Activated CD4-positive, alpha-beta T cell treated with anti-CD3 and anti-CD28 coated beads, Interleukin-2, amount 10 ng/mL, durations not matched to agents 7 days and 5 days (primary cell): ENCODE results near the gene UBR2. TPM values are rescaled to one million over a fixed set of nuclear protein-coding genes. Genes with fewer than 3 reads are reported as not detected.

Source experiments
- CTCF ChIA-PET: fragments of 350-600 bp; sonication (Branson Sonifier 250); formaldehyde crosslinking; loops from one replicate; lab custom pipeline; 2021; ENCODE audit warnings: antibody characterized with exemption; lab: Charles Lee
- POLR2A ChIA-PET: fragments of 350-600 bp; sonication (Branson Sonifier 250); formaldehyde crosslinking; loops from one replicate; lab custom pipeline; 2021; ENCODE audit warnings: antibody characterized with exemption; lab: Charles Lee
- DNase-seq: peaks from one replicate; pipeline ENCODE4 v3.0.0-alpha.2; 2020
- H3K27ac Mint-ChIP-seq: one replicate; pipeline ENCODE4 v1.8.0; 2021; ENCODE audit warnings: mild to moderate bottlenecking, moderate library complexity, mixed read lengths
- H3K27me3 Mint-ChIP-seq: one replicate; pipeline ENCODE4 v1.8.0; 2021; ENCODE audit warnings: mixed read lengths
- H3K36me3 Mint-ChIP-seq: one replicate; pipeline ENCODE4 v1.8.0; 2021; ENCODE audit warnings: low read depth, mixed read lengths
- H3K4me1 Mint-ChIP-seq: one replicate; pipeline ENCODE4 v1.8.0; 2021; ENCODE audit warnings: mixed read lengths
- H3K4me3 Mint-ChIP-seq: one replicate; pipeline ENCODE4 v1.8.0; 2021; ENCODE audit warnings: mild to moderate bottlenecking, moderate library complexity, mixed read lengths
- H3K9me3 Mint-ChIP-seq: one replicate; pipeline ENCODE4 v1.8.0; 2021; ENCODE audit warnings: mixed read lengths
- total RNA-seq, 2 experiments: library from RNA; stranded (reverse); gene quantifications; one replicate each; pipeline ENCODE4 v1.2.3, GENCODE V29; 2021

The UBR2 gene
- total RNA-seq, 2 experiments from 2014 or later: 30.2 to 32.1 TPM

- no peak overlapping the region for H3K27ac Mint-ChIP-seq
- H3K4me1 Mint-ChIP-seq: no peaks in the 10 kb centered on the region
- ChIA-PET CTCF (interaction anchor here (0.6 to 1.0 kb wide), 4 partner anchors 10 to 704 kb away, joined by 3 read pairs; no protein-coding TSS in a partner anchor), POLR2A (no interaction called here)
- H3K27me3 Mint-ChIP-seq: no peaks in the 10 kb centered on the region
- DNase-seq: no peak
- no peaks in the 10 kb centered on the region for H3K36me3 Mint-ChIP-seq
- H3K9me3 Mint-ChIP-seq: no peaks in the 10 kb centered on the region
- no peak overlapping the region for H3K4me3 Mint-ChIP-seq
These were observed 140.6 kb downstream of the UBR2 start for GRCh38 chr6:42704251-42704936.

- no peaks in the 10 kb centered on the region for H3K9me3 Mint-ChIP-seq
- DNase-seq: no peak
- CTCF ChIA-PET: interaction anchor here (0.7 to 1.0 kb wide), 2 partner anchors 11 to 12 kb away, joined by 3 read pairs; no protein-coding TSS in a partner anchor
These were observed 141.1 kb downstream of the UBR2 start for GRCh38 chr6:42704937-42705374.

DNA sequence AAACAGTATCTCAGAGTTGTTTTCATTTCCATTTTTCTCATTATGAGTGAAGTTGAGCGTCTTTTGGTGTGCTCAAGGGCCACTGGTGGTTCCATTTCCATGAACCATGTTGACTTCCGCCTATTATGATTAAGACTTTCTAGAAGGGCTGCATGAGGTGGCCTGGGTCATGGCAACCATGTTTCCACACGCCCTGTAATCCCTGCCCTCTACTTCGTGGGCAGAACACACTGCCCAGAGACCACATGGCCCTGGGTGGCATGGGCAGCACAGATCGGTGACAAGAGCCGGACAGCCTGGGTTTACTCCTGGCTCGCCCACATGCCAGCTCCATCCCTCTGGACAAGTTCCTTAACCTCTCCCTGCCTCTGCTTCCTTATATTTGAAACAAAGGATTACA is 143.8 kb downstream of the UBR2 start:
- H3K27ac Mint-ChIP-seq: no peak overlapping the region
- POLR2A ChIA-PET: no interaction called here
- no peaks in the 10 kb centered on the region for H3K36me3 Mint-ChIP-seq

More at GRCh38 chr6:42704937-42705374, 141.1 kb downstream of the UBR2 start:
- Mint-ChIP-seq H3K27ac (no peak overlapping the region), H3K36me3 (no peaks in the 10 kb centered on the region), H3K4me3 (no peak overlapping the region), H3K27me3 (no peaks in the 10 kb centered on the region), H3K4me1 (no peaks in the 10 kb centered on the region)
- POLR2A ChIA-PET: no interaction called here

DNA sequence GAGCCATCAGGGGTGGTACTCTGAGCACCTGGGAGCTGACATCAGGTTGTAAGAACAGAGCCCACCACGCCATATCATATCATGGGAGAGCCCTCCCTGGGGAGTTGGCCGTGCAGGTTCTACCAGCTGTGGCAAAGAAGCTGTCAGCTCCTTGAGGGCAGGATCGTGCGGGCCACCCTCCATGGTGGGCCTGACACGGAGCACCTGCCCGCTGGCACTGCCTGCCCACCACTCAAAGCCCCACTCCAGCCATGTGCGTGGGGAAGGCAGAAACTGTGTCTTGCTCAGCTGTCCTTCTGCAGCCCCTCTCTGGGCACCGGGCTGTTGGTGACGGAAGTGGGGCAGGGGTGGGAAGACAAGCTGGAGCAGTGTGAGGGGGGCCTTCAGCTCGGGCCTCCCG is 144.3 kb downstream of the UBR2 start:
- no peaks in the 10 kb centered on the region for H3K36me3 Mint-ChIP-seq
- peaks cover 8% of the 10 kb centered on the region for H3K9me3 Mint-ChIP-seq
- DNase-seq: no peak
- no peak overlapping the region for H3K27ac Mint-ChIP-seq
- CTCF ChIA-PET: no interaction called here
- H3K4me3 Mint-ChIP-seq: no peak overlapping the region
- POLR2A ChIA-PET: no interaction called here
- no peaks in the 10 kb centered on the region for H3K27me3 Mint-ChIP-seq
- no peaks in the 10 kb centered on the region for H3K4me1 Mint-ChIP-seq

More for the DNA sequence above, 143.8 kb downstream of the UBR2 start:
- Mint-ChIP-seq H3K27me3 (no peaks in the 10 kb centered on the region), H3K4me3 (no peak overlapping the region), H3K9me3 (peaks cover 8% of the 10 kb centered on the region), H3K4me1 (no peaks in the 10 kb centered on the region)
- no peak for DNase-seq
- CTCF ChIA-PET: no interaction called here

- no peak overlapping the region for H3K4me3 Mint-ChIP-seq
- CTCF ChIA-PET: interaction anchor here (0.6 kb wide), 1 partner anchor 98 kb away, joined by 4 read pairs; no protein-coding TSS in a partner anchor
- no peaks in the 10 kb centered on the region for H3K4me1 Mint-ChIP-seq
- H3K27me3 Mint-ChIP-seq: no peaks in the 10 kb centered on the region
- DNase-seq: no peak
- peaks cover 8% of the 10 kb centered on the region for H3K9me3 Mint-ChIP-seq
- POLR2A ChIA-PET: no interaction called here
- H3K27ac Mint-ChIP-seq: no peak overlapping the region
- no peaks in the 10 kb centered on the region for H3K36me3 Mint-ChIP-seq
These were observed 146.0 kb downstream of the UBR2 start for GRCh38 chr6:42709871-42710270.

DNA sequence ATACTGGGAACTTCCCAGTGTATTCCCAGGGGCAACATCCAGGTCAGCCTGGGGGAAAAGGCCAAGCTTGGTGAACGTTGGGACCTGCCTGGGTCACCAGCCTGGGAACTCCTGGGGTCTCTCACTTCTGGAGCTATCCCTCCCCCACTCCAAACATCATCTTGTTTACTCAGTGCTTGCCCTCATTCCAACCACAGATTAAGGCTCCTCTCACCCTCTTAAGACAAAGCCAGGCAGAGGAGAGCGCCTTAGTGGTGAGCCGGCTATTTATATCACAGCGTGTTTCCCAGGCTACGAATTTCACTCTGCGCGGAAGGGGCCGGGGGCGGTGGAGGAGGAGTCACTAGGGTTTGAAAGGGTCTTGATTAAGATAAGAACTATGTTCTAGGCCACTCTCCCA is 146.5 kb downstream of the UBR2 start:
- Mint-ChIP-seq H3K27me3 (no peaks in the 10 kb centered on the region), H3K27ac (no peak overlapping the region), H3K36me3 (no peaks in the 10 kb centered on the region), H3K9me3 (peaks cover 8% of the 10 kb centered on the region), H3K4me1 (no peaks in the 10 kb centered on the region), H3K4me3 (no peak overlapping the region)
- ChIA-PET CTCF (interaction anchor here (0.5 kb wide), 1 partner anchor 888 kb away, joined by 3 read pairs; no protein-coding TSS in a partner anchor), POLR2A (no interaction called here)
- no peak for DNase-seq

DNA sequence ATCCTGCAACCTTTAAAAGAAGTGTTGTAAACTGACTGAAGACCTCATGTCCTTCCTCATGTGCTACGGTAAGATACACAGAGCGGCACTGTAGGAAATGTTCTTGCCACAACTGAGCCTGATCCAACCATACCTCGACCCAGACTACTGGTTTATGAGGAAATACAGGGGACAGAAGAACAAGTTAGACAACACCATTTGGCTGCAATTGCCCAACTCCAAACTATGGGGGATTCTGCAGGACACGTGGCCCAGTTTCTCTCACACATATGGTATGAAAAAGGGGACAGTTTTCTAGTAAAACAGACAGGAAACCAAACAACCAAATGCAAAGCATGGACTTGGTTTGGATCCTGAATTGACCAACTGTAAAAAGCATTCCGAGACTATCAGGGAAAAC is 148.1 kb downstream of the UBR2 start:
- no peaks in the 10 kb centered on the region for H3K36me3 Mint-ChIP-seq
- CTCF ChIA-PET: interaction anchor here (1.1 kb wide), 1 partner anchor 14 kb away, joined by 4 read pairs; no protein-coding TSS in a partner anchor
- H3K9me3 Mint-ChIP-seq: peaks cover 8% of the 10 kb centered on the region
- DNase-seq: no peak
- H3K27me3 Mint-ChIP-seq: no peaks in the 10 kb centered on the region
- no peak overlapping the region for H3K27ac Mint-ChIP-seq
- no peak overlapping the region for H3K4me3 Mint-ChIP-seq
- POLR2A ChIA-PET: no interaction called here
- no peaks in the 10 kb centered on the region for H3K4me1 Mint-ChIP-seq

GRCh38 chr6:42714098-42714761 is 150.4 kb downstream of the UBR2 start:
- ChIA-PET CTCF (interaction anchor here (1.2 kb wide), 1 partner anchor 22 kb away, joined by 3 read pairs; no protein-coding TSS in a partner anchor), POLR2A (no interaction called here)
- no peak for DNase-seq

GRCh38 chr6:42715871-42716270 is 152.0 kb downstream of the UBR2 start:
- Mint-ChIP-seq H3K36me3 (no peaks in the 10 kb centered on the region), H3K4me1 (no peaks in the 10 kb centered on the region), H3K27me3 (no peaks in the 10 kb centered on the region), H3K9me3 (peaks cover 8% of the 10 kb centered on the region), H3K27ac (no peak overlapping the region), H3K4me3 (no peak overlapping the region)
- ChIA-PET POLR2A (no interaction called here), CTCF (interaction anchor here (0.6 to 1.1 kb wide), 2 partner anchors 10 to 235 kb away, joined by 3 to 5 read pairs; no protein-coding TSS in a partner anchor)
- no peak for DNase-seq

More at GRCh38 chr6:42714098-42714761, 150.4 kb downstream of the UBR2 start:
- H3K9me3 Mint-ChIP-seq: peaks cover 8% of the 10 kb centered on the region
- no peaks in the 10 kb centered on the region for H3K4me1 Mint-ChIP-seq
- no peak overlapping the region for H3K4me3 Mint-ChIP-seq
- no peaks in the 10 kb centered on the region for H3K27me3 Mint-ChIP-seq
- H3K36me3 Mint-ChIP-seq: no peaks in the 10 kb centered on the region
- H3K27ac Mint-ChIP-seq: no peak overlapping the region

- no peak overlapping the region for H3K27ac Mint-ChIP-seq
- peaks cover under 1% of the 10 kb centered on the region for H3K4me1 Mint-ChIP-seq
- H3K4me3 Mint-ChIP-seq: no peak overlapping the region
- no peaks in the 10 kb centered on the region for H3K9me3 Mint-ChIP-seq
- peaks cover 7% of the 10 kb centered on the region for H3K27me3 Mint-ChIP-seq
- POLR2A ChIA-PET: no interaction called here
- CTCF ChIA-PET: interaction anchor here (0.6 kb wide), 1 partner anchor 22 kb away, joined by 3 read pairs; no protein-coding TSS in a partner anchor
- no peaks in the 10 kb centered on the region for H3K36me3 Mint-ChIP-seq
- no peak for DNase-seq
These were observed 156.9 kb downstream of the UBR2 start for GRCh38 chr6:42720739-42721138.

GRCh38 chr6:42722497-42722896 is 158.7 kb downstream of the UBR2 start, which contains the start of gene PRPH2:
PRPH2 (minus strand) TSS chr6:42722597; CDS start chr6:42722334, 263 bp downstream.
- POLR2A ChIA-PET: no interaction called here
- no peaks in the 10 kb centered on the region for H3K36me3 Mint-ChIP-seq
- no peak within 1 kb of the TSS for H3K27ac Mint-ChIP-seq
- H3K27me3 Mint-ChIP-seq: peaks cover 7% of the 10 kb centered on the region
- H3K4me1 Mint-ChIP-seq: peaks cover 18% of the 10 kb centered on the region
- DNase-seq: no peak
- no peak within 1 kb of the TSS for H3K4me3 Mint-ChIP-seq
- CTCF ChIA-PET: interaction anchor here (0.6 to 1.2 kb wide), 3 partner anchors 34 to 67 kb away, joined by 3 to 4 read pairs (median 3); no protein-coding TSS in a partner anchor
- H3K9me3 Mint-ChIP-seq: no peaks in the 10 kb centered on the region

DNA sequence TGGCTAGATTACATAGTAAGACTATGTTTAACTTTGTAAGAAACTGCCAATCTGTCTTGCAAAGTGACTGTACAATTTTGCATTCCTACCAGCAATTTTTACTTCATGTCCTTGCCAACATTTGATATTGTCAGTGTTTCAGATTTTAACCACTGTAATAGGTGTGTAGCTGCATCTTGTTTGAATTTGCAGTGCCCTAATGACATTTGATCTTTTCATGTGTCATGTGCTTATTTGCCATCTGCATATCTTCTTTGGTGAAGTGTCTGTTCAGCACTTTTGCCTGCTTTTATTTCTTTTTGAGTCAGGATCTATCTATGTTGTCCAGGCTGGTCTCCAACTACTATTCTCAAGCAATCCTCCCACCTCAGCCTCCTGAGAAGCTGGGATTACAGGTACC is 161.0 kb downstream of the UBR2 start:
- H3K9me3 Mint-ChIP-seq: no peaks in the 10 kb centered on the region
- DNase-seq: no peak
- H3K4me3 Mint-ChIP-seq: no peak overlapping the region
- H3K27me3 Mint-ChIP-seq: peaks cover 7% of the 10 kb centered on the region
- peaks cover 24% of the 10 kb centered on the region for H3K4me1 Mint-ChIP-seq
- ChIA-PET POLR2A (no interaction called here), CTCF (interaction anchor here (1.5 to 1.8 kb wide), 2 partner anchors 23 to 26 kb away, joined by 4 to 10 read pairs; no protein-coding TSS in a partner anchor)
- no peak overlapping the region for H3K27ac Mint-ChIP-seq
- no peaks in the 10 kb centered on the region for H3K36me3 Mint-ChIP-seq
